HS-5 (cell line): Measurements from ENCODE around the gene CNTNAP2.

Experiments used
- DNase-seq: peaks from one replicate; pipeline ENCODE4 v3.0.0-alpha.2; 2012; ENCODE audit warnings: low read depth

The CNTNAP2 gene

GRCh38 chr7:146606628-146607027 lies 490.0 kb downstream of the CNTNAP2 start:
- no peak for DNase-seq

- DNase-seq = no peak
These were observed 503.0 kb downstream of the CNTNAP2 start for GRCh38 chr7:146619641-146620040.

DNA sequence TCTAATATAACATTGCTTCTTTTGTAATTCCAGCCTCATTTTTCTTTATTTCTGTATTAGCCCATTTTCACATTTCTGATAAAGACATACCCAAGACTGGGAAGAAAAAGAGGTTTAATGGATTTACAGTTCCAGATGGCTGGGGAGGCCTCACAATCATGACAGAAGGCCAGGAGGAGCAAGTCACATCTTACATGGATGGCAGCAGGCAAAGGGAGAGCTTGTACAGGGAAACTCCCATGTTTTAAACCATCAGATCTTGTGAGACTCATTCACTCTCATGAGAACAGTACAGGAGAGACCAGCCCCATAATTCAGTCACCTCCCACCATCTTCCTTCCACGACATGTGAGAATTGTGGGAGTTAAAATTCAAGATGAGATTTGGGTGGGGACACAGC lies 510.3 kb downstream of the CNTNAP2 start:
- DNase-seq = no peak

- no peak for DNase-seq
These were observed 518.8 kb downstream of the CNTNAP2 start for GRCh38 chr7:146635205-146636032.

DNA sequence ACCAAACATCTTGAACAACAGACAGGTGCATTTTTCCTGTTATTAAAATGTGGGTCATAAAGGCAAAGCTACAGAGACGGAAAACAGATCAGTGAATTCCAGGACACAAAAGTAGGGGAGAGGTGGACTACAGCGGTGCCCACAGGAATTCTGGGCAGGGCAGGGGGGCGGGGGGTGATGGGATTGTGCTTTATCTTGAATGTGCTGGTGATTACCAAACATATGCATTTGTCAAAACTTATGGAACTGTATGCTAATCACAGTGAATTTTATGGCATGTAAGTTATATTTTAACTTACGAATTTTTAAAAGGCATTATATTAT lies 519.4 kb downstream of the CNTNAP2 start:
- no peak for DNase-seq

DNA sequence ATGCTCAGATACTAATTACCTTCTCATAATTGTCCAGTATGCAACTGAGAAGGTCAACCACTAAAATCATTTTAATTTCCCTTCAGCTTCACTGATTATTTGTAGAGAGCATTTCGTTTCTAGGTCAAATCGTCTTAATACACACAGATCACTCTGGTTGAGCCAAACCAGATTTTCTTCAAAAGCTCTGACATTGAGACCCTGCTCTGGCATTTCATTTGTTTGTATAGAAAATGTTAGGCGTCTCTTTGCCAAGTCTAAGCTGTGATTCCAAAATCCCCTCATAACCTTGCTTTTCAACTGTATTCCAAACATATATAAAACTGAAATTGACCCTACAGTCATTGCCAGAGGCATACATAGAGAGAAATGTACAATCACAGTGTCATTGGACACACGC lies 520.0 kb downstream of the CNTNAP2 start:
- no peak for DNase-seq

- DNase-seq = no peak
These were observed 522.7 kb downstream of the CNTNAP2 start for GRCh38 chr7:146639291-146639690.

- no peak for DNase-seq
These were observed 524.9 kb downstream of the CNTNAP2 start for GRCh38 chr7:146641491-146641890.

GRCh38 chr7:146645383-146645976 lies 528.9 kb downstream of the CNTNAP2 start:
- no peak for DNase-seq

GRCh38 chr7:146647445-146647844 lies 530.8 kb downstream of the CNTNAP2 start:
- no peak for DNase-seq

DNA sequence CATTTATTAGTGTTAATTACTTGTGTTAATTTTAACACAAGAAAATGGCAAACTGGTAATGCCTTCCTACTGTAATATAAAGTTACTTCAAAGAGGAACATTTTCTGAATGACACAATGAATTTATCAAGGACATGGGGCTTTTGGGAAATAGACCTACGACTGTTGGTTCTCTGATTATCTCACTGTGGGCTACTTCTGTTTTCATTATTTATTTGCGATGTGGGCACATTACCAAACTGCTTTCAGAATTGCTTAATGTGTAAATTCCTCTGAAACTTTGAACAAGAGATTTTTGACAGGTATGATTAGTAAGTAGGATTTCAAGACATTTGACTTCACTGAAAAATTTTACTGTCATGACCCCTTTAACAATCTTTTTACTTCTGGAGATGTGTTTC lies 535.6 kb downstream of the CNTNAP2 start:
- DNase-seq = no peak

- DNase-seq = no peak
These were observed 537.4 kb downstream of the CNTNAP2 start for GRCh38 chr7:146654048-146654447.

DNA sequence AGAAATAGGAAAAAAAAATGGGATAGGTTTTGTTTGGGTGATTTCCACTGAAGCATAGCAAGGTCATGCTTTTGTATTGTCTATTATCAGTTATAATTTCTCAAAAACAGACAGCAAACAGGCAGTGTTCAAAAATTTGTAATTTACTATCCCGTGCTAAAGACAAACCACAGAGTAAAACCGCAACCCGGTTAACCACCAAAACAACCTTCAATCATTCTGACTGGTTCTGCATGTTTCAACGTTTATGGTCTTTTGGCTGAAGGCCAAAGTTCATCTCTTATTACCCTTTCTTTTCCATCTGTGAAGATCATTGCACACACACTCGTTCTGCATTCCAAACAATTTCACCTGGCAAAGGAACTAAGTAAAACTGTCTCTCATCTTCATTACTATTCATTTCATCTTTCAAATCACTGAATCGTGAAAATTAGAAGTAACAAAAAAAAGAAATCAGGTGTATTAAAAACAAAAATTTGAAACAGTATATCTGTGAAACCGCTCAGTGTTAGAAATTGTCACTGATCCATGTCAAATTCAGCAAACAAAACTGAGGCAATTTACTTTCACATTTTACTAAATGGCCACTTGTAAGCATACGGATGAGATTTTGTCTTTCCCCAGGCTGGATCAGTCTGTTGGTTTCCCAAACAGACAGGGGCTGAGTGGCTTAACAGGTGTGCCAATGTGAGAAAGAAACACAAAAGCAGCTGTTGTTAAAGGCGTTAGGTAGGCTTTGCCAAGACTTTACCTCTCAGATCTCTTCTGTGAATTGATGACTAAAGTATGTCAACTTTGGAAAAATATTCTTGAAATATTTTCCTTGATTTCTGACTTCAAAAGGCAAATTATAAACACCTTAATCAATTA lies 539.6 kb downstream of the CNTNAP2 start:
- no peak for DNase-seq

DNA sequence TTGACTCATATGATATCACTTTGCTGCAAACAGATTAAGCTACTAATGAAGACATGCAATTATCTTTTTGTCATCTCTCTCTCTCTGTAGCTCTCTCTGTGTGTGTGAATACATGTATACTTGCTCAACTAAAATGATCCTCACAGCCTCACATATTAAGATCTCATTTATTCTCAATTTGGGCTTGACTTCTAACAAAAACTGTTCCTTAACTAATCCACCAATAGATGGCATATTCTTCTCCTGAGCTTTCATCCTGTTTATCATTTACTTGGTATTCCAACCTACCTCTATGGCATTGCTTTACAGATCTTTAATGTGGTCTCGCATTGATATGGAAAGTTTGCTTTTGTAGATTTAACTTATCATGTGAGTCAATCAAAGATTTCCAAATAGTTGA lies 540.4 kb downstream of the CNTNAP2 start:
- DNase-seq = no peak

- DNase-seq = no peak
These were observed 542.0 kb downstream of the CNTNAP2 start for GRCh38 chr7:146658604-146659003.

GRCh38 chr7:146659732-146660131 lies 543.1 kb downstream of the CNTNAP2 start:
- DNase-seq = no peak

GRCh38 chr7:146660839-146661238 lies 544.2 kb downstream of the CNTNAP2 start:
- DNase-seq = no peak

- DNase-seq = no peak
These were observed 544.8 kb downstream of the CNTNAP2 start for GRCh38 chr7:146661435-146661834.

GRCh38 chr7:146661929-146662328 lies 545.3 kb downstream of the CNTNAP2 start:
- DNase-seq = no peak

- no peak for DNase-seq
These were observed 548.4 kb downstream of the CNTNAP2 start for GRCh38 chr7:146665023-146665422.

DNA sequence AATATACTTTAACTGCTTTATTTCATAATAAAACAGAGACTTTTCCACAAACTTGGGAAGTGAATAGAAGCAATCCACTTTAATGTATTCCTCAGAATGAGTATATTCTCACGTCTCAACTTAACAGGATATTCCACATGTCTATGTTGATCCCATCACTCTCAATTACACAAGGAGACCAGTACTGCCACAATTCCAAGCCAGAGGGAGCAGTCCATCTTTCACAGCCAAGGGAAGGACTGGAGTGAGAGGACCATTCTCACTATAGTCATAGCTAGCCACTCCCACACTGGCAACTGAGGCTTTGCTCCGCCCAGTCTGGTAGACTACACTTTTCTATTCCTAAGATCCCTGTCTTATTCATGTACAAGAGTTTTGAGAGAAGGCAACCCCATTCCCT lies 553.9 kb downstream of the CNTNAP2 start:
- no peak for DNase-seq

DNA sequence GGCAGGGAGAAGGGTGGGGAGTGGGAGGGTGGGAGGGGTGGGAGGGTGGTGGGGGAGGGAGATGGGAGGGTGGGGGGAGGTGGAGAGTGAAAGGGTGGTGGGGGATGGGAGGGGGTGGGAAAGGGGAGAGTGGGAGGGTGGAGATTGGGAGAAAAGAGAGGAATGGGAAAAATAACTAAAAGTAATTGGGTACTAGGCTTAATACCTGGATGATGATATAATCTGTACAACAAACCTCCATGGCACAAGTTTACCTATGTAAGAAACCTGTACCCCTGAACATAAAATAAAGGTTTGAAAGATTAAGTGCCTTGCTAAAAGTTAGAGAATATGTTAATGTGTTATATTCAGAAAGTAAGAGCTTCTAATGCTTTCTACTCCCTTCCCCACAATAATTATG lies 564.9 kb downstream of the CNTNAP2 start:
- DNase-seq = no peak

GRCh38 chr7:146683439-146683838 lies 566.8 kb downstream of the CNTNAP2 start:
- no peak for DNase-seq
